H1 (cell line): Measurements from ENCODE around the gene KLHDC10. TPM values are rescaled to one million over a fixed set of nuclear protein-coding genes. Genes with fewer than 3 reads are reported as not detected.

Experiments used
- BACH1 ChIP-seq: IDR thresholded peaks from 2 replicates; pipeline ENCODE4 v1.6.1; 2012; ENCODE audit warnings: low read length, improper control_type of control experiment
- BCL11A ChIP-seq, 2 experiments: IDR thresholded peaks; one replicate each; pipeline ENCODE4 v1.6.1; 2011; ENCODE audit warnings: low read depth in 2 of 2, low read length in 2 of 2, mild to moderate bottlenecking in 2 of 2
- CBX8 ChIP-seq: fragments of 300-800, 300-1000 bp; sonication (generic); IDR thresholded peaks from 2 replicates; pipeline ENCODE4 v1.7.1; 2016; ENCODE audit warnings: low read depth, low read length, borderline replicate concordance
- CTBP2 ChIP-seq: IDR thresholded peaks from 2 replicates; pipeline ENCODE4 v1.7.0; 2011; ENCODE audit warnings: borderline replicate concordance, mild to moderate bottlenecking, moderate library complexity, mixed read lengths, low read length; ENCODE audit not compliant: insufficient read depth, insufficient read length
- EGR1 ChIP-seq: IDR thresholded peaks from 2 replicates; pipeline ENCODE4 v1.6.1; 2011; ENCODE audit warnings: low read depth, low read length, borderline replicate concordance
- KDM1A ChIP-seq: fragments of 200-600, 300-600 bp; sonication (generic); IDR thresholded peaks from 2 replicates; pipeline ENCODE4 v1.7.1; 2016; ENCODE audit warnings: mild to moderate bottlenecking, low read length, borderline replicate concordance
- MAFK ChIP-seq: IDR thresholded peaks from 2 replicates; pipeline ENCODE4 v1.6.1; 2012; ENCODE audit warnings: low read depth, mild to moderate bottlenecking, improper control_type of control experiment, low read length
- NANOG ChIP-seq: IDR thresholded peaks from 2 replicates; pipeline ENCODE4 v1.6.1; 2011; ENCODE audit warnings: low read length, low read depth, mild to moderate bottlenecking, inconsistent platforms; ENCODE audit not compliant: insufficient read depth, poor library complexity, severe bottlenecking
- PHF8 ChIP-seq: fragments of 200-600 bp; sonication (generic); conservative IDR thresholded peaks from 2 replicates; pipeline ENCODE4 v1.7.1; 2012; ENCODE audit warnings: low read depth, mild to moderate bottlenecking, inconsistent platforms, low read length, moderate library complexity
- POLR2AphosphoS5 ChIP-seq: IDR thresholded peaks from 2 replicates; pipeline ENCODE4 v1.6.1; 2011; ENCODE audit warnings: low read depth, low read length
- RFX5 ChIP-seq: IDR thresholded peaks from 2 replicates; pipeline ENCODE4 v1.6.1; 2011; ENCODE audit warnings: low read depth, low read length, improper control_type of control experiment, borderline replicate concordance
- SIRT6 ChIP-seq: IDR thresholded peaks from one replicate; pipeline ENCODE4 v1.7.1; 2012; ENCODE audit warnings: low read length, inconsistent platforms
- SP1 ChIP-seq: IDR thresholded peaks from 2 replicates; pipeline ENCODE4 v1.6.1; 2011; ENCODE audit warnings: low read depth, low read length
- SUZ12 ChIP-seq: fragments of 200-600 bp; sonication (generic); IDR thresholded peaks from 2 replicates; pipeline ENCODE4 v1.6.1; 2012; ENCODE audit warnings: mild to moderate bottlenecking, inconsistent platforms, low read length, moderate library complexity, mixed read lengths
- TCF12 ChIP-seq: IDR thresholded peaks from 2 replicates; pipeline ENCODE4 v1.6.1; 2011; ENCODE audit warnings: low read depth, mild to moderate bottlenecking, low read length
- YY1 ChIP-seq: IDR thresholded peaks from 2 replicates; pipeline ENCODE4 v1.6.1; 2011; ENCODE audit warnings: low read depth, mild to moderate bottlenecking, low read length
- polyA plus RNA-seq, 7 experiments: library from polyadenylated mRNA; depleted of rRNA in 3 of 7; stranded (reverse) in 5 of 7; unstranded in 2 of 7; fragments of >200 nt in 5 of 7; fragments of 200-250 nt in 2 of 7; gene quantifications; 1 replicate in 5 of 7; 2 replicates in 1 of 7; 4 replicates in 1 of 7; pipeline versions ENCODE4 v1.2.1 to v1.2.3, GENCODE V29; 2011 to 2013; ENCODE audit warnings: missing spikeins in 2 of 7, mixed read lengths in 2 of 7
- total RNA-seq: library from RNA; stranded (reverse); fragmentation: NEBNext Ultra II Directional; extraction: Animal tissue kit (Norgen Biotek cat#: 25700); gene quantifications from 2 replicates; pipeline ENCODE4 v1.2.1, GENCODE V29; 2021

KLHDC10 gene
- total and polyA plus RNA-seq, 2 of the 8 experiments (the other 6 are each of a cell fraction or from before 2014, with no cell fraction given): 6.6 to 14.5 TPM

- TF ChIP-seq TCF12: 0 out of 2 replicates have a peak, but pooled peaks have one; percentile 51
- no peak for TF ChIP-seq CBX8
- peak; percentile 44; the same call in 1 of the 2 replicates for TF ChIP-seq EGR1
- TF ChIP-seq RFX5: no peak
- TF ChIP-seq SP1: peak; percentile 99
- peak; percentile 50; the same call in 1 of the 2 replicates for TF ChIP-seq POLR2AphosphoS5
- no peak for TF ChIP-seq SIRT6
- no peak for TF ChIP-seq BCL11A (IDR thresholded peaks at IDR 0.05; ENCODE audit: low read depth in 2 of 2, low read length in 2 of 2)
- TF ChIP-seq BACH1: no peak
- no peak for TF ChIP-seq KDM1A
- TF ChIP-seq CTBP2: no peak
- TF ChIP-seq YY1: peak; percentile 78
- no peak for TF ChIP-seq NANOG
- peak; percentile 53 for TF ChIP-seq PHF8
- TF ChIP-seq SUZ12: no peak
- TF ChIP-seq MAFK: no peak
Observed at GRCh38 chr7:130069978-130070860, at the start of gene KLHDC10 (continued).
